NCI-H187 treated with DMSO at 0.1 percent for 48 hours (cell line): ENCODE data around the gene THOC2.
"Not testable (repeated sequence)": the region's sequence is repeated elsewhere in the genome, so short reads cannot be mapped to it uniquely, and the experiment has no call there.

Experiments used
- DNase-seq: peaks from one replicate; lab custom pipeline; 2025; lab: John Stamatoyannopoulos, UW

THOC2 gene

GRCh38 chrX:123675154-123675553, 57.7 kb downstream of the THOC2 start:
- DNase-seq: no peak

- no peak for DNase-seq
These were observed 59.0 kb downstream of the THOC2 start for GRCh38 chrX:123673813-123674212.

- DNase-seq: no peak
These were observed 67.7 kb downstream of the THOC2 start for GRCh38 chrX:123665197-123665596.

GRCh38 chrX:123664467-123665167, 68.2 kb downstream of the THOC2 start:
- not testable (repeated sequence) for DNase-seq

GRCh38 chrX:123663720-123664119, 69.1 kb downstream of the THOC2 start:
- DNase-seq: not testable (repeated sequence)

- not testable (repeated sequence) for DNase-seq
These were observed 76.3 kb downstream of the THOC2 start for GRCh38 chrX:123656507-123656906.

- not testable (repeated sequence) for DNase-seq
These were observed 84.1 kb downstream of the THOC2 start for GRCh38 chrX:123648811-123649181.

GRCh38 chrX:123648028-123648810, 84.6 kb downstream of the THOC2 start:
- DNase-seq: no peak

- no peak for DNase-seq
These were observed 85.6 kb downstream of the THOC2 start for GRCh38 chrX:123647244-123647643.

GRCh38 chrX:123629502-123629901, 103.3 kb downstream of the THOC2 start:
- DNase-seq: no peak

GRCh38 chrX:123626962-123627361, 105.9 kb downstream of the THOC2 start:
- DNase-seq: no peak

- DNase-seq: no peak
These were observed 106.9 kb downstream of the THOC2 start for GRCh38 chrX:123625952-123626351.

- no peak for DNase-seq
These were observed 107.4 kb downstream of the THOC2 start for GRCh38 chrX:123625477-123625876.

GRCh38 chrX:123617007-123617406, 115.8 kb downstream of the THOC2 start:
- no peak for DNase-seq

GRCh38 chrX:123610915-123611314, 121.9 kb downstream of the THOC2 start:
- DNase-seq: no peak

GRCh38 chrX:123607806-123608205, 125.0 kb downstream of the THOC2 start:
- DNase-seq: no peak

GRCh38 chrX:123607270-123607669, 125.6 kb downstream of the THOC2 start:
- no peak for DNase-seq

- no peak for DNase-seq
These were observed 129.4 kb downstream of the THOC2 start for GRCh38 chrX:123603491-123603890.

- no peak for DNase-seq
These were observed 131.4 kb downstream of the THOC2 start for GRCh38 chrX:123601437-123601836.

GRCh38 chrX:123600181-123600580, 132.7 kb downstream of the THOC2 start:
- no peak for DNase-seq

- no peak for DNase-seq
These were observed 141.9 kb downstream of the THOC2 start for GRCh38 chrX:123590842-123591486.

- DNase-seq: no peak
These were observed 144.1 kb downstream of the THOC2 start for GRCh38 chrX:123588723-123589122.

GRCh38 chrX:123581586-123581985, 151.3 kb downstream of the THOC2 start:
- DNase-seq: no peak
